Measurements from ENCODE around the gene CD160.
A peak's percentile ranks its signal among the peaks of the same experiment; 100 is the strongest.
"Not testable (repeated sequence)": the region's sequence is repeated elsewhere in the genome, so short reads cannot be mapped to it uniquely, and the experiment has no call there.

CD160 gene

GRCh38 chr1:145716641-145717345 lies 2.5 kb upstream of the CD160 start:
- no peaks in the 10 kb centered on the region for H3K27me3 ChIP-seq (ENCODE audit: insufficient read depth, low read depth, severe bottlenecking)
- no peaks in the 10 kb centered on the region for H3K9me3 ChIP-seq (ENCODE audit: severe bottlenecking)
- no peak overlapping the region for H3K4me3 ChIP-seq (ENCODE audit: low read depth, low read length)
- H3K27ac ChIP-seq, result no peak overlapping the region
- DNase-seq, result no peak
- no peaks in the 10 kb centered on the region for H3K36me3 ChIP-seq
- TF ChIP-seq, protein P1, sequence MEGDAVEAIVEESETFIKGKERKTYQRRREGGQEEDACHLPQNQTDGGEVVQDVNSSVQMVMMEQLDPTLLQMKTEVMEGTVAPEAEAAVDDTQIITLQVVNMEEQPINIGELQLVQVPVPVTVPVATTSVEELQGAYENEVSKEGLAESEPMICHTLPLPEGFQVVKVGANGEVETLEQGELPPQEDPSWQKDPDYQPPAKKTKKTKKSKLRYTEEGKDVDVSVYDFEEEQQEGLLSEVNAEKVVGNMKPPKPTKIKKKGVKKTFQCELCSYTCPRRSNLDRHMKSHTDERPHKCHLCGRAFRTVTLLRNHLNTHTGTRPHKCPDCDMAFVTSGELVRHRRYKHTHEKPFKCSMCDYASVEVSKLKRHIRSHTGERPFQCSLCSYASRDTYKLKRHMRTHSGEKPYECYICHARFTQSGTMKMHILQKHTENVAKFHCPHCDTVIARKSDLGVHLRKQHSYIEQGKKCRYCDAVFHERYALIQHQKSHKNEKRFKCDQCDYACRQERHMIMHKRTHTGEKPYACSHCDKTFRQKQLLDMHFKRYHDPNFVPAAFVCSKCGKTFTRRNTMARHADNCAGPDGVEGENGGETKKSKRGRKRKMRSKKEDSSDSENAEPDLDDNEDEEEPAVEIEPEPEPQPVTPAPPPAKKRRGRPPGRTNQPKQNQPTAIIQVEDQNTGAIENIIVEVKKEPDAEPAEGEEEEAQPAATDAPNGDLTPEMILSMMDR (IDR thresholded peaks at IDR 0.05; ENCODE audit: low read depth, low read length), result no peak

DNA sequence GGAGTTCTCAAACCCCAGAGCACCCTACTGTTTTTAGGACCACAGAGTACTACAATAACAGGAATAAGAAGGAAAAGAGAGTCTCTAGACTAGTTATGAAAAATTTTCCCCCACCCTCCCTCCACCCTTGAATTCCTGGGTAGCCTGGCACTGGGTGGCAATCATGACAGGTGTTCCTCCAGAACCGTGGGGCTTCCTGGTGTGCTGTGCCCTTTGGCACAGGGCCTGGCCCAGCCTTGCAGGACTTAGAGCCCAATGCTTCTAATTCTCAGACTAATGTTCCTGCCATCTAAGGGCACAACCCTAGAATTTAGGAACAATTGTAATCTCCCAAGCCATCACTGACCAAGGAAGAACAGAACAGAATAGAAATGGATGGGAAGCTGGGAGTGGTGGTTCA lies 1.5 kb upstream of the CD160 start:
- no peak overlapping the region for H3K4me3 ChIP-seq (ENCODE audit: low read depth, low read length)
- TF ChIP-seq, protein P1 (IDR thresholded peaks at IDR 0.05; ENCODE audit: low read depth, low read length), result no peak
- DNase-seq, result no peak
- H3K36me3 ChIP-seq, result no peaks in the 10 kb centered on the region
- H3K27me3 ChIP-seq (ENCODE audit: insufficient read depth, low read depth, severe bottlenecking), result no peaks in the 10 kb centered on the region
- H3K9me3 ChIP-seq (ENCODE audit: severe bottlenecking), result no peaks in the 10 kb centered on the region
- H3K27ac ChIP-seq, result no peak overlapping the region

DNA sequence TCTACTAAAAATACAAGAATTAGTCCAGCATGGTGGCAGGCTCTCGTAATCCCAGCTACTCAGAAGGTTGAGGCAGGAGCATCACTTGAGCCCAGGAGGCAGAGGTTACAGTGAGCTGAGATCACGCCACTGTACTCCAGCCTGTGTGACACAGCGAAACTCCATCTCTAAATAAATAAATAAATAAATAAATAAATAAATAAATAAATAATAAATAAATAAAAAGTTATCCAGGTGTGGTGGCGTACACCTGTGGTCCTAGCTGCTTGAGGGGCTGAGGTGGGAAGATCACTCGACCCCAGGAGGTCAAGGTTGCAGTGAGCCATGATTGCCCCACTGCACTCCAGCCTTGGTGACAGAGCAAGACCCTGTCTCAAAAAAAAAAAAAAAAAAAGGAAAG lies 834 bp upstream of the CD160 start:
- DNase-seq; H3K27me3 ChIP-seq (ENCODE audit: insufficient read depth, low read depth, severe bottlenecking); H3K9me3 ChIP-seq (ENCODE audit: severe bottlenecking); H3K4me3 ChIP-seq (ENCODE audit: low read depth, low read length); H3K36me3 ChIP-seq; H3K27ac ChIP-seq: not testable (repeated sequence)

DNA sequence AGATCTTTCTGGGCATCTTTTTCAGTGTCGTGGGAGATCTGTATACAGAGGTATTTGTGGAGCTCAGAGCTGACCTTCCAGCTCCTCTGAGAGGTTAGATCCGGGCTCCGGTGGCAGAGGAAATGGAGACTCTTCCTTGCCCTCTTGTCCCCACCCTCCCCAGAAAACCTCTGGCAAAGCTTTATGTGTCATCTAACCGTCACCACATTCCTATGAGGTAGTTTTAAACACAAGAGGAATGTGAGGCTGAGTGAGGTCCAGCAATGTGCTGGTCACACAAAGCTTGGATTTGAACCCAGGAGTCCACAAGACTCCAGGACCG lies 1.2 kb downstream of the CD160 start:
- Histone ChIP-seq H3K36me3 (no peaks in the 10 kb centered on the region), H3K9me3 (ENCODE audit: severe bottlenecking) (no peaks in the 10 kb centered on the region), H3K27me3 (ENCODE audit: insufficient read depth, low read depth, severe bottlenecking) (no peaks in the 10 kb centered on the region), H3K27ac (no peak overlapping the region), H3K4me3 (ENCODE audit: low read depth, low read length) (no peak overlapping the region)
- no peak for DNase-seq
- TF ChIP-seq, protein P1 (IDR thresholded peaks at IDR 0.05; ENCODE audit: low read depth, low read length), result no peak

DNA sequence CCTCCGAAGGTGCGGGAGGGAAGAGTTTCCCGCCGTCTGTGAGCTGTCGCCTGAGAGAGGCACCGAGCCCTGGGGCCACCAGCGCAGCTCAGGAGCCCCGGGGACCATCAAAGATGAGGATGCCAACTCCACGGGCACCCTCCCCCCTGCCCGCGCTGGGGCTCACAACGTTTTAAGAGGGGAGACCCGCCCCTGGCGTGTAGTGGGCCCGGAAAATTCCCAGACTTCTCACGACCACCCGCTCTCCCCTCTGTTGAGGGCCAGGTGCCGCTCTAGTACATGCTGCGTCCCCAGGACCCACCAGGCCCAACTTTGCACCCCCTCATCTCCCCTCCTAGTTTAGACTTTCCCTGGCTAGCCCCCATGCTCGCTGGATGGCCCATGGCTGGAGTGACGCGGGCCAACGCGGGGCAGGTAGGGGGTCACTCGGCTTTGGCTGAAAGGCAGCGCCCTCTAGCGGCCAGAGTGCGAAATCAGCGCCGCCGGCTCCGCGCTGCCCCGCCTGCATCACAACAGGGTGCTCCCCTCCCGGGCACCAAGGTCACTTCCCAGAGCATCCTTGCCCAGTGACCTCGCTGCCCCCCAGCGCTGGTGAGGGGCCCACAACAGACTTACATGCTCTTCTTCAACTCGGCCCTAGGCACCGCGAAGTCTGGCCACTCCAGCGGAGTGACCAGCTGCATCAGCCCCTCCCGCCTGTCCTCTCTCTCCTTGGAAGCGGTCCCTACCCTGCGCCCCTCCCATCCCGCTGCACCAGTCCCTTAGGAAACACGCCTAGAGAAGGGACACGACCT lies 1.8 kb downstream of the CD160 start:
- Histone ChIP-seq H3K9me3 (ENCODE audit: severe bottlenecking) (no peaks in the 10 kb centered on the region), H3K27me3 (ENCODE audit: insufficient read depth, low read depth, severe bottlenecking) (no peaks in the 10 kb centered on the region), H3K4me3 (ENCODE audit: low read depth, low read length) (0 out of 2 replicates have a peak overlapping the region, but pooled peaks have one; percentile 8), H3K27ac (no peak overlapping the region), H3K36me3 (no peaks in the 10 kb centered on the region)
- TF ChIP-seq, protein P1 (IDR thresholded peaks at IDR 0.05; ENCODE audit: low read depth, low read length), result peak; percentile 100
- peak; percentile 87 for DNase-seq

DNA sequence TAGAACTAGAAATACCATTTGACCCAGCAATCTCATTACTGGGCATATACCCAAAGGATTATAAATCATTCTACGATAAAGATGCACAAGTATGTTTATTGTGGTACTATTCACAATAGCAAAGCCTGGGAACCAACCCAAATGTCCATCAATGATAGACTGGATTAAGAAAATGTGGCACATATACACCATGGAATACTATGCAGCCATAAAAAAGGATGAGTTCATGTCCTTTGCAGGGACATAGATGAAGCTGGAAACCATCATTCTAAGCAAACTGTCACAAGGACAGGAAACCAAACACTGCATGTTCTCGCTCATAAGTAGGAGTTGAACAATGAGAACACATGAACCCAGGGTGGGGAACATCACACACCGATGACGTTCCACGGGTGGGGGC lies 6.9 kb downstream of the CD160 start:
- not testable (repeated sequence) for H3K27me3 ChIP-seq (ENCODE audit: insufficient read depth, low read depth, severe bottlenecking)

More for the DNA sequence above, 6.9 kb downstream of the CD160 start:
- DNase-seq; H3K4me3 ChIP-seq (ENCODE audit: low read depth, low read length); H3K36me3 ChIP-seq; H3K9me3 ChIP-seq (ENCODE audit: severe bottlenecking); H3K27ac ChIP-seq: not testable (repeated sequence)

All from WERI-Rb-1 (cell line).